Measurements from ENCODE around the gene DSG3. TPM values are rescaled to one million over a fixed set of nuclear protein-coding genes. Genes with fewer than 3 reads are reported as not detected.

DSG3 gene
- not detected for total RNA-seq
- polyA plus RNA-seq: not detected

- peaks cover 0 to 8% (median 0%) of the 10 kb centered on the region in 7 donors for H3K9me3 Mint-ChIP-seq
- H3K27me3 Mint-ChIP-seq: no peaks in the 10 kb centered on the region
- no peaks in the 10 kb centered on the region for H3K4me1 Mint-ChIP-seq
- no peaks in the 10 kb centered on the region for H3K4me1 ChIP-seq (ENCODE audit: control insufficient read depth, insufficient read depth, low read length, poor library complexity, severe bottlenecking)
- H3K36me3 Mint-ChIP-seq: no peaks in the 10 kb centered on the region
- H3K9me3 ChIP-seq (ENCODE audit: control insufficient read depth in 2 of 2, low read length in 2 of 2): no peaks in the 10 kb centered on the region
- no peak within 1 kb of the TSS for H3K27ac ChIP-seq (ENCODE audit: insufficient read depth, low read length, poor library complexity, severe bottlenecking)
- H3K27me3 ChIP-seq (ENCODE audit: control insufficient read depth, insufficient read depth, low read length): no peaks in the 10 kb centered on the region
- H3K27ac Mint-ChIP-seq: no peak within 1 kb of the TSS
- ATAC-seq (ENCODE audit: low read depth in 2 of 2): no peak
- no peak for DNase-seq
- no peak within 1 kb of the TSS for H3K4me3 Mint-ChIP-seq
- no peak within 1 kb of the TSS for H3K4me3 ChIP-seq (ENCODE audit: low read depth, low read length)
- no peaks in the 10 kb centered on the region for H3K36me3 ChIP-seq (ENCODE audit: control insufficient read depth, insufficient read depth, low read length)
Measured at GRCh38 chr18:31447530-31448191, at the start of gene DSG3. DSG3 (plus strand) TSS chr18:31447741; CDS start chr18:31447878, 137 bp downstream.

GRCh38 chr18:31398191-31398590, 49.4 kb upstream of the DSG3 start:
- Mint-ChIP-seq H3K27ac (no peak overlapping the region), H3K4me3 (no peak overlapping the region), H3K4me1 (no peaks in the 10 kb centered on the region), H3K36me3 (no peaks in the 10 kb centered on the region), H3K27me3 (no peaks in the 10 kb centered on the region), H3K9me3 (peaks cover 0 to 4% (median 0%) of the 10 kb centered on the region in 7 donors)
- Histone ChIP-seq H3K4me3 (ENCODE audit: low read depth, low read length) (no peak overlapping the region), H3K9me3 (ENCODE audit: control insufficient read depth in 2 of 2, low read length in 2 of 2) (no peaks in the 10 kb centered on the region), H3K36me3 (ENCODE audit: control insufficient read depth, insufficient read depth, low read length) (no peaks in the 10 kb centered on the region), H3K27ac (ENCODE audit: insufficient read depth, low read length, poor library complexity, severe bottlenecking) (no peak overlapping the region), H3K4me1 (ENCODE audit: control insufficient read depth, insufficient read depth, low read length, poor library complexity, severe bottlenecking) (no peaks in the 10 kb centered on the region), H3K27me3 (ENCODE audit: control insufficient read depth, insufficient read depth, low read length) (no peaks in the 10 kb centered on the region)
- ATAC-seq (ENCODE audit: low read depth in 2 of 2) (no peak), DNase-seq (no peak)

GRCh38 chr18:31399306-31400032, 48.1 kb upstream of the DSG3 start:
- Histone ChIP-seq H3K4me3 (ENCODE audit: low read depth, low read length) (no peak overlapping the region), H3K4me1 (ENCODE audit: control insufficient read depth, insufficient read depth, low read length, poor library complexity, severe bottlenecking) (no peaks in the 10 kb centered on the region), H3K36me3 (ENCODE audit: control insufficient read depth, insufficient read depth, low read length) (no peaks in the 10 kb centered on the region), H3K27me3 (ENCODE audit: control insufficient read depth, insufficient read depth, low read length) (no peaks in the 10 kb centered on the region), H3K9me3 (ENCODE audit: control insufficient read depth in 2 of 2, low read length in 2 of 2) (no peaks in the 10 kb centered on the region), H3K27ac (ENCODE audit: insufficient read depth, low read length, poor library complexity, severe bottlenecking) (no peak overlapping the region)
- Mint-ChIP-seq H3K4me1 (no peaks in the 10 kb centered on the region), H3K4me3 (no peak overlapping the region), H3K27ac (no peak overlapping the region), H3K9me3 (peaks cover 0 to 4% (median 0%) of the 10 kb centered on the region in 7 donors), H3K36me3 (no peaks in the 10 kb centered on the region), H3K27me3 (no peaks in the 10 kb centered on the region)
- DNase-seq (no peak), ATAC-seq (ENCODE audit: low read depth in 2 of 2) (no peak)

- no peak overlapping the region for H3K27ac Mint-ChIP-seq
Measured at GRCh38 chr18:31401156-31402025, 46.1 kb upstream of the DSG3 start.

GRCh38 chr18:31402026-31402373, 45.5 kb upstream of the DSG3 start:
- no peaks in the 10 kb centered on the region for H3K27me3 ChIP-seq (ENCODE audit: control insufficient read depth, insufficient read depth, low read length)
- no peak overlapping the region for H3K4me3 ChIP-seq (ENCODE audit: low read depth, low read length)
- Mint-ChIP-seq H3K36me3 (no peaks in the 10 kb centered on the region), H3K27me3 (no peaks in the 10 kb centered on the region), H3K27ac (no peak overlapping the region), H3K4me3 (no peak overlapping the region), H3K9me3 (peaks cover 0 to 5% (median 0%) of the 10 kb centered on the region in 7 donors), H3K4me1 (no peaks in the 10 kb centered on the region)
- H3K36me3 ChIP-seq (ENCODE audit: control insufficient read depth, insufficient read depth, low read length): no peaks in the 10 kb centered on the region
- no peak overlapping the region for H3K27ac ChIP-seq (ENCODE audit: insufficient read depth, low read length, poor library complexity, severe bottlenecking)
- no peaks in the 10 kb centered on the region for H3K4me1 ChIP-seq (ENCODE audit: control insufficient read depth, insufficient read depth, low read length, poor library complexity, severe bottlenecking)
- H3K9me3 ChIP-seq (ENCODE audit: control insufficient read depth in 2 of 2, low read length in 2 of 2): no peaks in the 10 kb centered on the region
- ATAC-seq (ENCODE audit: low read depth in 2 of 2) (no peak), DNase-seq (no peak)

More at GRCh38 chr18:31401156-31402025, 46.1 kb upstream of the DSG3 start:
- H3K27me3 Mint-ChIP-seq: no peaks in the 10 kb centered on the region
- no peak overlapping the region for H3K27ac ChIP-seq (ENCODE audit: insufficient read depth, low read length, poor library complexity, severe bottlenecking)
- H3K36me3 Mint-ChIP-seq: no peaks in the 10 kb centered on the region
- H3K4me1 Mint-ChIP-seq: no peaks in the 10 kb centered on the region
- peaks cover 0 to 3% (median 0%) of the 10 kb centered on the region in 7 donors for H3K9me3 Mint-ChIP-seq
- DNase-seq: no peak
- H3K4me3 Mint-ChIP-seq: no peak overlapping the region
- H3K9me3 ChIP-seq (ENCODE audit: control insufficient read depth in 2 of 2, low read length in 2 of 2): no peaks in the 10 kb centered on the region
- H3K4me1 ChIP-seq (ENCODE audit: control insufficient read depth, insufficient read depth, low read length, poor library complexity, severe bottlenecking): no peaks in the 10 kb centered on the region
- ATAC-seq (ENCODE audit: low read depth in 2 of 2): no peak
- no peaks in the 10 kb centered on the region for H3K36me3 ChIP-seq (ENCODE audit: control insufficient read depth, insufficient read depth, low read length)
- no peaks in the 10 kb centered on the region for H3K27me3 ChIP-seq (ENCODE audit: control insufficient read depth, insufficient read depth, low read length)
- no peak overlapping the region for H3K4me3 ChIP-seq (ENCODE audit: low read depth, low read length)

GRCh38 chr18:31403409-31403808, 44.1 kb upstream of the DSG3 start:
- no peak for ATAC-seq (ENCODE audit: low read depth in 2 of 2)

GRCh38 chr18:31407649-31408048, 39.9 kb upstream of the DSG3 start:
- no peak overlapping the region for H3K27ac ChIP-seq (ENCODE audit: insufficient read depth, low read length, poor library complexity, severe bottlenecking)
- Mint-ChIP-seq H3K36me3 (no peaks in the 10 kb centered on the region), H3K4me1 (no peaks in the 10 kb centered on the region), H3K27me3 (no peaks in the 10 kb centered on the region), H3K27ac (no peak overlapping the region), H3K9me3 (peaks cover 1 to 11% (median 4%) of the 10 kb centered on the region in 7 donors), H3K4me3 (no peak overlapping the region)
- ATAC-seq (ENCODE audit: low read depth in 2 of 2) (no peak), DNase-seq (no peak)
- H3K4me3 ChIP-seq (ENCODE audit: low read depth, low read length): no peak overlapping the region
- no peaks in the 10 kb centered on the region for H3K27me3 ChIP-seq (ENCODE audit: control insufficient read depth, insufficient read depth, low read length)
- H3K4me1 ChIP-seq (ENCODE audit: control insufficient read depth, insufficient read depth, low read length, poor library complexity, severe bottlenecking): no peaks in the 10 kb centered on the region
- no peaks in the 10 kb centered on the region for H3K36me3 ChIP-seq (ENCODE audit: control insufficient read depth, insufficient read depth, low read length)
- peaks cover 0 to 4% of the 10 kb centered on the region in 2 experiments for H3K9me3 ChIP-seq (ENCODE audit: control insufficient read depth in 2 of 2, low read length in 2 of 2)

More at GRCh38 chr18:31403409-31403808, 44.1 kb upstream of the DSG3 start:
- peaks cover 0 to 5% (median 0%) of the 10 kb centered on the region in 7 donors for H3K9me3 Mint-ChIP-seq
- Histone ChIP-seq H3K36me3 (ENCODE audit: control insufficient read depth, insufficient read depth, low read length) (no peaks in the 10 kb centered on the region), H3K4me1 (ENCODE audit: control insufficient read depth, insufficient read depth, low read length, poor library complexity, severe bottlenecking) (no peaks in the 10 kb centered on the region), H3K9me3 (ENCODE audit: control insufficient read depth in 2 of 2, low read length in 2 of 2) (no peaks in the 10 kb centered on the region), H3K27ac (ENCODE audit: insufficient read depth, low read length, poor library complexity, severe bottlenecking) (no peak overlapping the region), H3K4me3 (ENCODE audit: low read depth, low read length) (no peak overlapping the region), H3K27me3 (ENCODE audit: control insufficient read depth, insufficient read depth, low read length) (no peaks in the 10 kb centered on the region)
- no peak overlapping the region for H3K4me3 Mint-ChIP-seq
- no peaks in the 10 kb centered on the region for H3K4me1 Mint-ChIP-seq
- no peaks in the 10 kb centered on the region for H3K27me3 Mint-ChIP-seq
- DNase-seq: no peak
- no peak overlapping the region for H3K27ac Mint-ChIP-seq
- no peaks in the 10 kb centered on the region for H3K36me3 Mint-ChIP-seq
